Measurements from ENCODE around the gene ADGRD1. TPM values are rescaled to one million over a fixed set of nuclear protein-coding genes. Genes with fewer than 3 reads are reported as not detected.

ADGRD1 gene
- total RNA-seq, 1 donor from 2014 or later, result 4.0 TPM

DNA sequence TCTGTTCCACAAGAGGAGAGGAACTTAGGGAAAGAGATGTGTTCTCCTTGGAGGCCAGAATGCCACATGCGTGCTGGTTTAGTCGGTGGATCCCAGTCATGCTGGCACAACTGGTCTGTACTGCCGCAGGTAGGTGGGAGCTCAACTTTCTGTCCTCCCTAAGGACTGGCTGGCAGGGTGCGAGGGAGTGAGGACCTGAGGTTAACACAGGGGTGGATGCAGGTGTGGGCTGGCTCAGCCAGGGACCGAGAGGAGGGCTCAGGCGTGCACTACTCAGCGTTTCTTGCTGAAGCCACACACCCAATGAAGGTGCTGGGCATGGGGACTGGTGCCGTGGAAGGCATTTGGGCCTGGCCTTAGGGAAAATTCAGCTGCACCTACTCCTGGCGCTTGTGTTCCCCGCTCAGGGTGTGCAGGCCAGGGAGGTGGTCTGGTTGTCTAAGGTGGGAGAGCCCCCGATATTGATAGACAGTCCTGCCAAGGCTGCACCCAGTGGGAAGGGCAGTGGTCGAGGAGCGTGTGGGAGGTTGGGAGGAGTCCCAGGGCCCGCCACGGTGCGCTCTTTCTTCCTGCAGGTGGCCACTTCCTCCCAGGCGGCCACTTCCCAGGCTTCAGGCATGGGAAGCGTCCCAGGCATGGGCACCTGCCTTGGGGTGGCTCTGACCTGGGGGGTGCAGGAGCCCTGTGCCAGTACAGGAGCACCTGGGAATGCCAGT is 138.4 kb downstream of the ADGRD1 start:
- Mint-ChIP-seq H3K27me3 (no peaks in the 10 kb centered on the region), H3K27ac (no peak overlapping the region)
- DNase-seq (ENCODE audit: low spot score, unreplicated experiment), result no peak

DNA sequence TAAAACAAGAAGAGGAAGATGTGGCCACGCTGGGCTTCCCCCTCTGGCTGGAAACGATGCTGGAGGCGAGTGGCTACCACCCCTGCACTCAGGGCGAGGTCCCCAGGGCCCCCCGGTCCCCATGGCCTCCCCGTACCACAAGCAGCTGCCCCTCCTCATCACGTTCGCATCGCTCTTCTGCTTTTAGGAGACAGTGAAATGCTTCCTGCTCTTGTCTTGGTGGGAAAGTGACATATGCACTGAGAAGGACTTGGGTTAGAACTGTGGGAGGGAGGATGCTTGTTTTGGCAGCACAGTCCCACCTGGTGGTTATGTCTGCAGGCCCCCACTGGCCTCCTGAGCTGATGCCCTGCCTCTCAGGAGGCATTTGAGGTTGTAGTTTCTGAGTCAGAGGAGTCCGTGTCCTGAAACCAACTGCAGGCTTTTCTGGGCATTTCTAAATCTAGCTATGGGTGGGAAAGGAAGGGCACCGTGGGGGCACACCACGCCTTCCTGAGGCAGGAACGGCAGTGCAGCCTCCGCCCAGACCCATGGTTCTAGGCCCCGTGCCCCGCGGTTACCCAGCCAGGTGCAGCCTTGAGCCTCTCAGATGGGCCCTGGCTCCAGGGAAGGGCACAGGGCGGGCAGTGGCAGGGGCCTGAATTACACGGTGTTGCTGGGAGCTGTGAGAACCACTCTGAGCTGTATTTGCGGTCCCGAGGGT is 139.3 kb downstream of the ADGRD1 start:
- Mint-ChIP-seq H3K36me3 (ENCODE audit: insufficient read depth) (no peaks in the 10 kb centered on the region), H3K4me3 (ENCODE audit: low read depth) (no peak overlapping the region), H3K27me3 (no peaks in the 10 kb centered on the region), H3K4me1 (ENCODE audit: low read depth) (no peaks in the 10 kb centered on the region), H3K27ac (no peak overlapping the region), H3K9me3 (ENCODE audit: low read depth) (no peaks in the 10 kb centered on the region)
- DNase-seq (ENCODE audit: low spot score, unreplicated experiment), result no peak
- TF ChIP-seq, protein P1, sequence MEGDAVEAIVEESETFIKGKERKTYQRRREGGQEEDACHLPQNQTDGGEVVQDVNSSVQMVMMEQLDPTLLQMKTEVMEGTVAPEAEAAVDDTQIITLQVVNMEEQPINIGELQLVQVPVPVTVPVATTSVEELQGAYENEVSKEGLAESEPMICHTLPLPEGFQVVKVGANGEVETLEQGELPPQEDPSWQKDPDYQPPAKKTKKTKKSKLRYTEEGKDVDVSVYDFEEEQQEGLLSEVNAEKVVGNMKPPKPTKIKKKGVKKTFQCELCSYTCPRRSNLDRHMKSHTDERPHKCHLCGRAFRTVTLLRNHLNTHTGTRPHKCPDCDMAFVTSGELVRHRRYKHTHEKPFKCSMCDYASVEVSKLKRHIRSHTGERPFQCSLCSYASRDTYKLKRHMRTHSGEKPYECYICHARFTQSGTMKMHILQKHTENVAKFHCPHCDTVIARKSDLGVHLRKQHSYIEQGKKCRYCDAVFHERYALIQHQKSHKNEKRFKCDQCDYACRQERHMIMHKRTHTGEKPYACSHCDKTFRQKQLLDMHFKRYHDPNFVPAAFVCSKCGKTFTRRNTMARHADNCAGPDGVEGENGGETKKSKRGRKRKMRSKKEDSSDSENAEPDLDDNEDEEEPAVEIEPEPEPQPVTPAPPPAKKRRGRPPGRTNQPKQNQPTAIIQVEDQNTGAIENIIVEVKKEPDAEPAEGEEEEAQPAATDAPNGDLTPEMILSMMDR (IDR thresholded peaks at IDR 0.05; ENCODE audit: unreplicated experiment), result no peak

More for the DNA sequence above, 138.4 kb downstream of the ADGRD1 start:
- no peaks in the 10 kb centered on the region for H3K9me3 Mint-ChIP-seq (ENCODE audit: low read depth)
- TF ChIP-seq, protein P1 (IDR thresholded peaks at IDR 0.05; ENCODE audit: unreplicated experiment), result no peak
- H3K36me3 Mint-ChIP-seq (ENCODE audit: insufficient read depth), result no peaks in the 10 kb centered on the region
- H3K4me3 Mint-ChIP-seq (ENCODE audit: low read depth), result no peak overlapping the region
- no peaks in the 10 kb centered on the region for H3K4me1 Mint-ChIP-seq (ENCODE audit: low read depth)

DNA sequence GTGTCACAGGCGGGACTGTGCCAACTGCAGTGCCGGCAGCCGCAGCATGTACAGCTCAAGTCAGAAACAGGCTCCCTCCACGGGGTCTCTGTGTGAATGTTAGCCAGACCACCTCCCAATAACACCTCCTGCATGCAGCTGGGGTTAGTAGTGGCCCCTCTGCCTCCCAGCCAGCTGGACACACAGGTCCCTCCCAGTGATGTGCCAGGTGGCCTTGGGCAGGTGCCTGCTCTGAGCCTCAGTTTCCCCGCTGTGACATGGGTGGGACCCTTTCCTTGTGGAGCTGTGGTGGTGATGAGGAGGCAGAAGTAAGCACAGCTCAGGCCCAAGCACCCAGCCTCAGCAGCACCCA is 139.9 kb downstream of the ADGRD1 start:
- H3K4me3 Mint-ChIP-seq (ENCODE audit: low read depth), result no peak overlapping the region
- no peaks in the 10 kb centered on the region for H3K9me3 Mint-ChIP-seq (ENCODE audit: low read depth)
- no peak overlapping the region for H3K27ac Mint-ChIP-seq
- TF ChIP-seq, protein P1 (IDR thresholded peaks at IDR 0.05; ENCODE audit: unreplicated experiment), result no peak
- H3K4me1 Mint-ChIP-seq (ENCODE audit: low read depth), result no peaks in the 10 kb centered on the region
- H3K36me3 Mint-ChIP-seq (ENCODE audit: insufficient read depth), result no peaks in the 10 kb centered on the region
- DNase-seq (ENCODE audit: low spot score, unreplicated experiment), result no peak
- no peaks in the 10 kb centered on the region for H3K27me3 Mint-ChIP-seq

DNA sequence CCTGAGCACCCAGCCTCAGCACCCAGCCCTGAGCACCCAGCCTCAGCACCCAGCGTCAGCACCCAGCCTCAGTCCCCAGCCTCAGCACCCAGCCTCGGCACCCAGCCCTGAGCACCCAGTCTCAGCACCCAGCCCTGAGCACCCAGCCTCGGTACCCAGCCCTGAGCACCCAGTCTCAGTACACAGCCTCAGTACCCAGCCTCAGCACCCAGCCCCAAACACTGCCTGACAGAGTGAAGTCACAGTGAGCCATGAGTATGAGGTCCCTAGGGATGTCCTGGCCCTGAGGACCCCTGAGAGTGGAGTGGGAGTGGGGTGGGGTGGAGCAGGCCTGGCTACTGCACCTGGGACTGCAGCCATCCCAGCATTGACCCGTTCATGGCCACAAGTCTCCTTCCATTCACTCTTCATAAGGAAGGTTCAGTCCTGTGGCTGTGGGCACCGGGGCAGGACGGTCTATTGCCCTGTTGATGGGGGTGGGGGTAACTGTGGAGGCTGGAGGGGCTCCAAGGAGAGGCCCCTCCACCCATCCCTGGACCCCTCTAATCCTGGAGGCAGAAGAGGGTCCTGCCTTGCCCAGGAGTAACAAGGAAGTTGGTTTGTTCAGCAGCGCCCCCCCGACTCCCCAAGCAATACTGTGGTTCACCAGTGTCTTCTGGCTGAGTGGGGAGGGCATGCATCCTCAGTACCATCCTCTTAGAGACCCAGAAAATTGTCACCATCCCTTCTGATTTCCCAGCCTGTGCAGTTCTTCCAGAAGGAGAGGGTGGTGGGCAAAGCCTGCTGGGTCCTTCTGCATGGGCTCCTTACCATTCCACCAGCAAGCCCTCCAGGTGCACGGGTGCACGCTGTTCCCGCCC is 140.5 kb downstream of the ADGRD1 start:
- no peaks in the 10 kb centered on the region for H3K36me3 Mint-ChIP-seq (ENCODE audit: insufficient read depth)
- DNase-seq (ENCODE audit: low spot score, unreplicated experiment), result no peak

More for the DNA sequence above, 140.5 kb downstream of the ADGRD1 start:
- Mint-ChIP-seq H3K27ac (no peak overlapping the region), H3K4me1 (ENCODE audit: low read depth) (no peaks in the 10 kb centered on the region), H3K9me3 (ENCODE audit: low read depth) (no peaks in the 10 kb centered on the region), H3K4me3 (ENCODE audit: low read depth) (no peak overlapping the region), H3K27me3 (no peaks in the 10 kb centered on the region)
- TF ChIP-seq, protein P1 (IDR thresholded peaks at IDR 0.05; ENCODE audit: unreplicated experiment), result no peak
